Keratinocyte (primary cell): ENCODE data around the gene RPIA. TPM values are rescaled to one million over a fixed set of nuclear protein-coding genes. Genes with fewer than 3 reads are reported as not detected.

ENCODE experiments used
- DNase-seq: peaks from one replicate; pipeline ENCODE4 v3.0.0-alpha.2; 2011; ENCODE audit warnings: low read depth, missing footprints, low spot score
- FAIRE-seq: peaks from 2 replicates; lab custom pipeline; 2011; peaks lifted over from hg19 to GRCh38; lab: Jason Lieb, UNC
- H2AFZ ChIP-seq: 2 replicates; pipeline ENCODE4 v1.6.0; 2012; ENCODE audit warnings: low read length, control low read depth, inconsistent platforms; ENCODE audit not compliant: control insufficient read depth
- H3K27ac ChIP-seq: 2 replicates; pipeline ENCODE4 v1.5.1; 2011; ENCODE audit warnings: low read length; ENCODE audit not compliant: control insufficient read depth, insufficient read depth
- H3K27me3 ChIP-seq: 3 replicates; pipeline ENCODE4 v1.6.0; 2011; ENCODE audit warnings: low read length; ENCODE audit not compliant: control insufficient read depth, insufficient read depth; ENCODE audit errors: extremely low read depth
- H3K36me3 ChIP-seq, 2 experiments: 2 replicates in 1 of 2; 3 replicates in 1 of 2; pipeline ENCODE4 v1.5.1; 2011; ENCODE audit warnings: low read length in 2 of 2, mild to moderate bottlenecking in 1 of 2; ENCODE audit not compliant: control insufficient read depth in 2 of 2, insufficient read depth in 2 of 2; ENCODE audit errors: extremely low read depth in 1 of 2
- H3K4me1 ChIP-seq: 3 replicates; pipeline ENCODE4 v1.5.1; 2011; ENCODE audit warnings: low read length; ENCODE audit not compliant: control insufficient read depth, insufficient read depth; ENCODE audit errors: extremely low read depth
- H3K4me2 ChIP-seq: 3 replicates; pipeline ENCODE4 v1.6.0; 2011; ENCODE audit warnings: low read depth, low read length; ENCODE audit not compliant: control insufficient read depth, insufficient read depth; ENCODE audit errors: extremely low read depth
- H3K4me3 ChIP-seq, 3 experiments: fragments of 200-600 bp in 1 of 3; sonication (generic) in 1 of 3; 2 replicates in 2 of 3; 3 replicates in 1 of 3; pipeline ENCODE4 v1.5.1; 2011 to 2016; ENCODE audit warnings: low read length in 3 of 3, mild to moderate bottlenecking in 3 of 3, control low read depth in 2 of 3, inconsistent platforms in 1 of 3, low read depth in 1 of 3, mixed read lengths in 1 of 3, mixed run types in 1 of 3, moderate library complexity in 1 of 3; ENCODE audit not compliant: control insufficient read depth in 2 of 3, insufficient read depth in 2 of 3; ENCODE audit errors: extremely low read depth in 1 of 3
- H3K79me2 ChIP-seq: 2 replicates; pipeline ENCODE4 v1.6.0; 2012; ENCODE audit warnings: low read length; ENCODE audit not compliant: control insufficient read depth, insufficient read depth
- H3K9ac ChIP-seq: 3 replicates; pipeline ENCODE4 v1.6.0; 2011; ENCODE audit warnings: low read length; ENCODE audit not compliant: control insufficient read depth, insufficient read depth; ENCODE audit errors: extremely low read depth
- H3K9me1 ChIP-seq: 3 replicates; pipeline ENCODE4 v1.6.0; 2011; ENCODE audit warnings: low read length; ENCODE audit not compliant: control insufficient read depth, insufficient read depth; ENCODE audit errors: extremely low read depth
- H3K9me3 ChIP-seq: 2 replicates; pipeline ENCODE4 v1.5.1; 2012; ENCODE audit warnings: low read depth, low read length; ENCODE audit not compliant: control insufficient read depth
- H4K20me1 ChIP-seq: 3 replicates; pipeline ENCODE4 v1.6.0; 2011; ENCODE audit warnings: low read length; ENCODE audit not compliant: control insufficient read depth, insufficient read depth; ENCODE audit errors: extremely low read depth
- CTCF ChIP-seq, 3 experiments: IDR thresholded peaks in 1 of 3; conservative IDR thresholded peaks in 1 of 3; optimal IDR thresholded peaks in 1 of 3; 2 replicates in 2 of 3; 3 replicates in 1 of 3; pipeline versions ENCODE3 to v1.5.1; 2011; ENCODE audit warnings: low read length in 3 of 3, mild to moderate bottlenecking in 3 of 3, moderate library complexity in 2 of 3, control low read depth in 1 of 3, inconsistent platforms in 1 of 3; ENCODE audit not compliant: insufficient read depth in 2 of 3; ENCODE audit errors: extremely low read depth in 1 of 3
- EZH2 ChIP-seq: IDR thresholded peaks from one replicate; pipeline ENCODE4 v1.6.1; 2012; ENCODE audit warnings: inconsistent platforms, mild to moderate bottlenecking, low read length, moderate library complexity
- dilution Hi-C: fragments of 300-500 bp; cut with MboI; formaldehyde crosslinking; loops from one replicate; pipeline ENCODE4 v1.7.0; 2020; ENCODE audit warnings: low sequenced_read_pairs; ENCODE audit not compliant: extremely low pct_ligation_motif_present
- polyA plus RNA-seq, 5 experiments: library from polyadenylated mRNA; depleted of rRNA in 3 of 5; stranded (reverse) in 3 of 5; stranded (forward) in 1 of 5; unstranded in 1 of 5; fragments of >200 nt; gene quantifications; 1 replicate in 1 of 5; 2 replicates in 3 of 5; 3 replicates in 1 of 5; pipeline versions ENCODE4 v1.2.1 to v1.2.3, GENCODE V29; 2011 to 2012; ENCODE audit warnings: missing spikeins in 2 of 5, low read depth in 1 of 5, low replicate concordance in 1 of 5

RPIA gene
- polyA plus RNA-seq, 1 donor (not counting 4 experiments of a cell fraction or from before 2014, with no cell fraction given): 11.4 TPM

DNA sequence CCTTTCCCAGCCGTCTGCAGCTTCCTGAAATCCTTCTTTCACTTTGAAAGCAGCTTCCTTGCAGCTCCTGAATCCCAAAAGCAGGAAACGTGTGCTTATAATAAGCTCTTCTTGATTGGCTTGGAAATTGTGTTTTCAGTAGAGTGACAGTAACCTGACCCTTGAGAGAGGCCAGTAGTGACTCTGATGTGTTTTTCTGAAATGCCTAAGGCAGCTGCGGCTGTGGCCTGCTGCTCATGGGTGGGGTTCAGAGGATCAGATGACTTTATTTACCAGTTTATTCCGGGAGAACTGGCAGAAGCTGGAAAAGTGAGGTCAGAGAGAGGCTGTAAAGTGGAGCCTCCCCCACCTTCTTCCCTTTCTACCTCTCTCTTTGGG, 31.9 kb upstream of the RPIA start:
- H3K9ac ChIP-seq: peak overlapping the region; percentile 35
- peak overlapping the region; percentile 71 for H2AFZ ChIP-seq
- peaks cover 24% of the 10 kb centered on the region for H3K4me1 ChIP-seq
- no peaks in the 10 kb centered on the region for H3K9me1 ChIP-seq
- H3K36me3 ChIP-seq: no peaks in the 10 kb centered on the region
- H3K79me2 ChIP-seq: no peaks in the 10 kb centered on the region
- FAIRE-seq (peak; percentile 13), DNase-seq (peak; percentile 36)
- H4K20me1 ChIP-seq: no peaks in the 10 kb centered on the region
- TF ChIP-seq EZH2: no peak
- TF ChIP-seq CTCF (optimal IDR thresholded peaks at IDR 0.05 in 1 of 3, IDR thresholded peaks at IDR 0.05 in 1 of 3, conservative IDR thresholded peaks at IDR 0.05 in 1 of 3; ENCODE audit: extremely low read depth in 1 of 3, insufficient read depth in 2 of 3, low read length in 3 of 3): no peak
- H3K4me3 ChIP-seq: no peak overlapping the region
- dilution Hi-C loops: no loop called here
- H3K4me2 ChIP-seq: peak overlapping the region; percentile 78
- H3K27ac ChIP-seq: peak overlapping the region; percentile 56
- H3K27me3 ChIP-seq: no peaks in the 10 kb centered on the region
- H3K9me3 ChIP-seq: no peaks in the 10 kb centered on the region

GRCh38 chr2:88660622-88661021, 30.9 kb upstream of the RPIA start:
- DNase-seq (no peak), FAIRE-seq (no peak)
- Histone ChIP-seq H3K9me3 (no peaks in the 10 kb centered on the region), H3K9me1 (no peaks in the 10 kb centered on the region), H3K79me2 (no peaks in the 10 kb centered on the region), H3K4me3 (no peak overlapping the region), H3K36me3 (no peaks in the 10 kb centered on the region), H3K27me3 (no peaks in the 10 kb centered on the region), H3K4me1 (peaks cover 24% of the 10 kb centered on the region), H4K20me1 (no peaks in the 10 kb centered on the region), H3K27ac (no peak overlapping the region), H3K9ac (no peak overlapping the region), H2AFZ (no peak overlapping the region), H3K4me2 (no peak overlapping the region)
- dilution Hi-C loops: no loop called here
- TF ChIP-seq CTCF (optimal IDR thresholded peaks at IDR 0.05 in 1 of 3, IDR thresholded peaks at IDR 0.05 in 1 of 3, conservative IDR thresholded peaks at IDR 0.05 in 1 of 3; ENCODE audit: extremely low read depth in 1 of 3, insufficient read depth in 2 of 3, low read length in 3 of 3): no peak
- TF ChIP-seq EZH2: no peak
